GM18907 (cell line): ENCODE measurements around the gene PLXNB1.
A peak's percentile ranks its signal among the peaks of the same experiment; 100 is the strongest.
"Not testable (repeated sequence)": the region's sequence is repeated elsewhere in the genome, so short reads cannot be mapped to it uniquely, and the experiment has no call there.

Source experiments
- ATAC-seq: cut with Tn5 transposase; IDR thresholded peaks from one replicate; pipeline ENCODE4 v1.9.1; 2021; ENCODE audit warnings: mild to moderate bottlenecking, moderate library complexity; ENCODE audit not compliant: unreplicated experiment

PLXNB1 gene

DNA sequence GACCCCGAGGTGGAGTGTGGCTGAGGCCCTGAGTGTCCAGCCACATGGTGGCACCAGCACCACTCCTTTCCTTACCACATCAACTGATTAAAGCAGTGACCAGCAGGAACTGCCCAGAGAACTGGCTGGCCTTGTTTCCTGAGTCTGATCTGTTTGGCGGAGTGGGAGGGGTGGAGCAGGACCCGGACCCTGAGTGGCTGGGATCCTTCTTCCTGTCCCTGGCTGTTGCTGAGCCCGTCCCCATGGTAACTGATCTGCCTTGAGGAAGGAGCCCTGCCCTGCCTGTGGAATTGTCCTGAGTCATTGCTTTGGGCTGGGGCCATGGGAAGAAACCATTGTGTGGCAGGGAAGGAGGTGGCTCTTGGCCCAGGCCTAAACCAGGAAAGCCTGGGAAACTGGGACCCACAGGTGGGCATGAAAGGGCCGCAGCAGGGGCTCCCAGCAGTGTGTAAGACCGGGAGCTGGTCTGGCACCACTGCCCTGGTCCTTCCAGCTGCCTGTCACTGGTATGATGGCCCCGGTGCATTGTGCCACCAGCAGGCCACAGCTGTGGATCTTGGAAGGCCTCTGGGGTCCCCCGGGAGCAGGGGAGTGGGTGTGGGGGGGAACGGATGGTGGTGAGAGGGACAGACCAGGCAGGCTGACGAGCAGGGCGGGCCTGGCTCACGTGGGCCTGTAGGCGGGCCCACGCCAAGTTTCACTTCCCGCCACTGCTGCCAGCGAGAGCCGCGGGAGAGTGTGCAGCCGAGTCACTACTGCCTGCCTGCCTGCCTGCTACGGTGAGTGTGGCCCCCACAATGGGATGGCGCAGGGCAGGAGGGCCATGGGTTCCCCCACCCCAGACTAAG lies 35.9 kb upstream of the PLXNB1 start:
- peak; percentile 76 for ATAC-seq

DNA sequence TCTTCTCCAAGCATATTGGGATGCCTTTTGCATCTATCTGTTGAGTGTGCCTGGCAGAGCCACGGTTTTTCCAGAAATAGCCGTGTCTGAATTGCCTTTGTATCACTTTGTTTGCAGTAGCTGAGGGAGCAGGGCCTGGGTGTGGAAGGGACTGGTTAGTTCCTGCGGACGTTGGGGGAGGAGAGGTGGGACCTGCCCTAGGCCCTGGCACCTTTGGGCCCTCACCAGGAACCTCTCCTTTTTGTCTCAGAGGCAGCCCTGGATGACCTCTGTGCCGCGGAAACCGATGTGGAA lies 35.3 kb upstream of the PLXNB1 start:
- no peak for ATAC-seq

DNA sequence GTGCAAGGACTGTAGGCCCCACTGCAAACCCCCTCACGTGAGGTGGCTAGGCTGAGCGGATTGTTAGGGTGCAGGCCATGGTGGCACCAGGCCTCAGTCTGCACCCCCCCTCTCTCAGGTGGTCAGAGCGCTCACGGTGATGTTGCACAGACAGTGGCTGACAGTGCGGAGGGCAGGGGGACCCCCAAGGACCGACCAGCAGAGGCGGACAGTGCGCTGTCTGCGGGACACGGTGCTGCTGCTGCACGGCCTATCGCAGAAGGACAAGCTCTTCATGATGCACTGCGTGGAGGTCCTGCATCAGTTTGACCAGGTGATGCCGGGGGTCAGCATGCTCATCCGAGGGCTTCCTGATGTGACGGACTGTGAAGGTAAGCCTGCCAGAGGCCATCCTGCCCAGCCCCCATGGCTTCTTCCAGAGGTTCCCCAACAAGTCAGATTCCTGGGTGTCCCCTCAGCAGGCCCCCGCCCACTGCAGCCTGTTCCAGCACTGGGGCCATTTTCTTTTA lies 34.9 kb upstream of the PLXNB1 start:
- no peak for ATAC-seq

DNA sequence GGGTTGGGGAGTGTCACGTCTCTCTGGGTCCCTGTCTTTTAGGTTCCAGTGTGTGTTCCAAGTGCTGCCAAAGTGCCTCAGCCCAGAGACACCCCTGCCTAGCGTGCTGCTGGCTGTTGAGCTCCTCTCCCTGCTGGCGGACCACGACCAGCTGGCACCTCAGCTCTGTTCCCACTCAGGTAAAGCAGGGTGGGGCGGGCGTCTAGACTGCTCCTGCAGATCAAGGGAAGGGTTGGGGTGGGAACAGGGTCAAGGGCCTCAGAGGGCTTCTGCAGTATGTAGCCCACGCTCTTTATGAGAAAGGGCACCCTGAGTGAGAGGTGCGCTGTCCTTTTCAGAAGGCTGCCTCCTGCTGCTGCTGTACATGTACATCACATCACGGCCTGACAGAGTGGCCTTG lies 33.8 kb upstream of the PLXNB1 start:
- ATAC-seq, result no peak

DNA sequence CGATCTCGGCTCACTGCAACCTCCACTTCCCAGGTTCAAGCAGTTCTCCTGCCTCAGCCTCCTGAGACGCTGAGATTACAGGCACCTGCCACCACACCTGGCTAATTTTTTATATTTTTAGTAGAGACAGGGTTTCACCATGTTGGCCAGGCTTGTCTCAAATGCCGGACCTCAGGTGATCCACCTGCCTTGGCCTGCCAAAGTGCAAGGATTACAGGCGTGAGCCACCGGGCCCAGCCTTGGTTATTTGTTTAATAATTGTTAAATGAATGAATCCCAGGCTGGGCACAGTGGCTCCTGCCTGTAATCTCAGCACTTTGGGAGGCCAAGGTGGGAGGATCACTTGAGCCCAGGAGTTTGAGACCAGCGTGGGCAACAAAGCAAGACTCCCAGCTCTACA lies 31.9 kb upstream of the PLXNB1 start:
- ATAC-seq, result not testable (repeated sequence)

DNA sequence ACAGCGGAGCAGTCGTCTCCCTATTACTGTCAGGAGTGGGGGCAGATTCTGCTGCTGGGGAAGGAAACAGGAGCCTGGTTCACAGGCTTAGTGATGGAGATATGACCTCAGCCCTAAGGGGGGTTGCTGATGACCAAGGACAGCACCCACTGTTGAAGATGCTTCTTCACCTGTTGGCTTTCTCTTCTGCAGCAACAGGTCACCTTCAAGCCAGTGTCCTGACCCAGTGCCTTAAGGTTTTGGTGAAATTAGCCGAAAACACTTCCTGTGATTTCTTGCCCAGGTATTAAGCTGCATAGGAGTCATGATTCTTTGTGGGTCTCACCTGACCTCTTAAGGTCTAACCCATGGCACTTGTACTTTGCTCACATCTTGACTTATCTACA lies 30.6 kb upstream of the PLXNB1 start:
- ATAC-seq, result no peak

DNA sequence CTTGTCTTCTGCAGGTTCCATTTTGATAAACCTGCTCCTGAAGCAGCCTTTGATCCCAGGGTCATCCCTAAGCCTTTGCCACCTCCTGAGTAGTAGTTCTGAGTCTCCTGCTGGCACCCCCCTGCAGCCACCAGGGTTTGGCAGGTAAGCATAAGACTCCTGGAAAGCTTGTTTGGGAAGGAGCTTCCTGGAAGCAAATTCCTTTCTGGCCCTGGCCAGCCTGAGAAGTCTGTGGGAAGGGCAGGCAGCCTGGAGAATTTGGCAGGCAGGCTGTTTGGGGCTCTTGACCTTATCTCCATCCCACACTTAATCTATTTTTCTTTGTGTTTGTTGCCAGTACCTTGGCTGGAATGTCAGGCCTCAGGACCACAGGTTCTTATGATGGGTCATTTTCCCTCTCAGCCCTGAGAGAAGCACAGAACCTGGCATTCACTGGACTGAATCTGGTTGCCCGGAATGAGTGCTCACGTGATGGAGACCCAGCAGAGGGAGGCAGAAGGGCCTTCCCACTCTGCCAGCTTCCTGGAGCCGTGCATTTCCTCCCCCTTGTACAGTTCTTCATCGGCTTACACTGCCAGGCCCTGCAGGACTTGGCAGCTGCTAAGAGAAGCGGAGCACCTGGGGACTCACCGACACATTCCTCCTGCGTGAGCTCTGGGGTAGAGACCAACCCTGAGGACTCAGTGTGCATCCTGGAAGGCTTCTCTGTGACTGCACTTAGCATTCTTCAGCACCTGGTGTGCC lies 30.1 kb upstream of the PLXNB1 start:
- no peak for ATAC-seq

DNA sequence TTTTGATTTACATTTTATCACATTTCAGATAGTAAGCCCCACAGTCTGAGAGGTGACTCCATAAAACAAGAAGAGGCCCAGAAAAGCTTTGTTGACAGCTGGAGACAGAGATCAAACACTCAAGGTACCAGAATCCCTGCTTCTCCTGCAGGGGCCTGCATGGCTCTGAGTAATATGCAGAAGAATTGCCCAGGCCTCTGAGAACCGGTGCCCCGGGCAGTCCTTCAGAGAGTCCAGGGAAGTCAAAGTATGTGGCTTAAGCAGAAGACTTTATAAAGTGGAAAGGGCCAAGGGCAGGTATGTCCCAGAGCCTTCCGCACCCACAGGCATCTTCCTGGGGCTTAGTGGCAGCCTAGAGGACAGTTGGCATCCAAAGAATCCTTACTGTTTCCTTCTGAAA lies 29.4 kb upstream of the PLXNB1 start:
- ATAC-seq, result no peak

DNA sequence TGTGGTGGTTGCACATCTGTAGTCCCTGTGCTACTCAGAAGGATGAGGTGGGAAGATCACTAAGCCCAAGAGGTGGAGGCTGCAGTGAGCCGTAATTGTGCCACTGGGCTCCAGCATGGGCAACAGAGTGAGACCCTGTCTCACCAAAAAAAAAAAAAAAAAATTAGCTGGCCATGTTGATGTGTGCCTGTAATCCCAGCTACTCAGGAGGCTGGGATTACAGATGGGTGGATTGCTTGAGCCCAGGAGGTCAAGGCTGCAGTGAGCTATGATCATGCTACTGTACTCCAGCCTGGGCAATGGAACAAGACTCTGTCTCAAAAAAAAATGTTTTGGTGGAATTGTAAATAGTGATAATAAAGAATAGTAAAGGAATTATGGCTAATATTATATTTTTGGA lies 26.6 kb upstream of the PLXNB1 start:
- no peak for ATAC-seq

DNA sequence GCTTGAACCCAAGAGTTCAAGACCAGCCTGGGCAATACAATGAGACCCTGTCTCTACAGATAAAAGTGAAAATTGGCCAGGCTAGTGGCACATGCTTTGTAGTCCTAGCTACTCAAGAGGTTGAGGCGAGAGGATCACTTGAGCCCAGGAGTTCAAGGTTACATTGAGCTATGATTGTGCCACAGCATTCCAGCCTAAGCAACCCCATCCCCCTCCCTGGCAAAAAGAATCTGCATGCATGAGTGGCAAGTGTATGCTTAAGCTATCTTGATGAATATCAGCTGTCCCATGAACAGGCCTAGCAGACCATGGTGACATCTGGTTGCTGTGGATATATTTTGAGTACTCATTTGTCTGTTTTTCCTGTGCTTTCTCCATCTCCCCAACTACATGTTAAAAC lies 21.4 kb upstream of the PLXNB1 start:
- no peak for ATAC-seq

DNA sequence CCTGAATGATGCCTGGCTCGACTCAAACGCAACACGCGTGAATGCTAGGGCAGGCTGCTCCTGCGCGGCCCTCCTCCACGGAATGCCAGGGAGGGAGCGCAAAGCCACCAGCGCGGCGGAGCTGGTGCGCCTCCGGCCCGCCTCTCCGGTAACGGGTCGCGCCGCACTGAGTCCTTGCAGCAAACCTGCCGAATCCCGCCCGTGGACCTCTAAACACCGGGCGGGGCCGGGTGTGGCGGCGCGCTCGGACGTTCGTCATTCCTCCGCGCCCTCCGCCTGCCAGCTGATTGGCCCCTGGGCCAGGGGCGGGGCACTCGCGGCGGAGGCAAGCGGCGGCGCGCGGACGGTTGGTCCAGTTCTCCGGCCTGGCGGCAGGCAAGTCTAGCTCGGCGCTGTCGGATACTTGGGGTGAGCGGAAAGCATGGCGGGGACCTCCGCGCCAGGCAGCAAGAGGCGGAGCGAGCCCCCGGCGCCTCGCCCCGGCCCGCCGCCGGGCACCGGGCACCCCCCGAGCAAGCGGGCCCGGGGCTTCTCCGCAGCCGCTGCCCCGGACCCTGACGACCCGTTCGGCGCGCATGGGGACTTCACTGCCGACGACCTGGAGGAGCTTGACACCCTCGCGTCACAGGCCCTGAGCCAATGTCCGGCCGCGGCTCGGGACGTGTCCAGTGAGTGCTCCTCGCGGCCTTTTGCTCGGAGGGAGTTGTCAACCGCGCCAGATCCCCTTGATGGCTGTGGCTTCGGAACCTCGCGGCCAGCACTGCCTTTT lies 16.7 kb upstream of the PLXNB1 start, which contains the start of gene ATRIP:
ATRIP (plus strand) TSS at position 313 of the 769 bp plus-strand sequence; CDS start at position 422, 109 bp downstream.
- peak; percentile 87 for ATAC-seq

DNA sequence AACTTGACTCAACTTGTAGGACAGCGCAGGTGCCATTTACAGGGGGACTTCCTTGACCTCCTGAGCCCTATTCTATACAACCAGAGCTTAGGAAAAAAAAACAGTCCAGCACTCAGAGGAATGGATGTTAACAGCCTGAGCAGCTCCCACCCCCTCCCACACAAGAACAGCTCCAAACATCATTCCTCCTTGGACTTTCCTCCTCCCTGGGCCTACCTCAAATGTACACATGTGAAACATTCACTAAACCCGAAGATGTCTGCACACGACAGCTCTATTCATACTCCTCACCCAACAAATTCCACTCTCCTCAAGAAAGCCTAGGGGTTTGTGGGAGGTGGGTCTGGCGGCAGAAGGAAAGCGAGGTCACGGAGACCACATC lies 16.1 kb upstream of the PLXNB1 start:
- ATAC-seq, result no peak

DNA sequence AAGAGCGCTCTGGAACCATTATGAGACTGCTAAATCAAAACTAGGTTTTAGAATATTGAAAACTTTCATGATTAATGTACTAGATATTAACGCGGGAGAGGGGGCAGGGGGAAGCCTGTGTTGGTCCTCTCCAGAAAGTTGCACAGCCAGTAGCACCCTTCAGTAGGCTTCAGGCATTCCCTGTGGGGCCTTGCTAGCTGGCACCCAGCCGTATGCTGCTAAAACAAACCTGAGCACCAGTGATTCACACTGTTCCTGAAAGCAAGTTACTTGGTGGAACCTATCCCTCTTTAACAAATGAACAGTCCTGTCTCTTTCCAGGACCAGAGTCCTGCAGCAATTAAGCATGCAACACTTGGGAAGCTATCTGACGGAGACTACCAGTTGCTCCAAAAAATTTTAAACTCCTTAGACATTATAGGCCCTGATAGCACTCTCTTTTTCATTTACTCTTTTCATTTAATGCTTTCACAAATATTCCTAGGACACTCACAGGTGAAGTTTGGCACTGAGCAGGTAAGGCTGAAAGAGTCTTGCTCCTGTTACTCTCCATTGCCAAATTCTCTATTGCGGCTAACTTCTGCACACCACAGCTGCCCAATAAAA lies 15.5 kb upstream of the PLXNB1 start:
- no peak for ATAC-seq

DNA sequence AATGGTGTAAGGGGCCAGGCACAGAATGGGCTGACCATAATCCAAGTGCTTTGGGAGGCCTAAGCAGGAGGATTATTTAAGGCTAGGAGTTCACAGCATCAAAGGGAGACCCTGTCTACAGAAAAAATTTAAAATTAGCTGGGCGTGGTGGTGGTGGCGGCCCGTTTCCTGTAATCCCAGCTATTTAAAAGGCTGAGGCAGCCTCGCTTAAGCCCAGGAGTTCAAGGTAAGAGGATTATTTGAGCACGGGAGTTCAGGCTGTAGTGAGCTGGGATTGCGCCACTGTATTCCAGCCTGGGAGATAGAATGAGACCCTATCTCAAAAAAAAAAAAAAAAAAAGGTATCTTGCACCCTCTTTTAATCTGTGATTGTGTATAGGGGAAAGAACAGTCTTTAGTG lies 12.1 kb upstream of the PLXNB1 start:
- ATAC-seq, result no peak

DNA sequence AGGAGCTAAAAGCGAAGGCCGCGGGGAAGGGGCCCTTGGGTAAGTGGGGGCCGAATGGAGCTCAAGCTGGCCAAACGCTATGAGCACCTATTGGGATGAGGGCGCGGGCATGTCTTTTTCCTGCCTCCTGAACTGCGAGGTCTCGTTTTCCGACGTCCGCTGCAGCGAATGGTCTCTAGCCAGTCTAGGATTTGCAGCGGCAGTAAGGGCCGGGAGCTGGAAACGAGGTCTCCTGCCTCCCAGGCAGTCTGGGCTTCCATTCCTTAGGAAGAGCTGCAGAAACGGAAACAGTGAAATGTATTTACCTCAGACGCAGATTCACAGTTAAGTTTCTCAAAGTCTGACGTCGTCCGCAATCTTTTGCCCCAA lies 10.7 kb upstream of the PLXNB1 start:
- ATAC-seq, result peak; percentile 6

DNA sequence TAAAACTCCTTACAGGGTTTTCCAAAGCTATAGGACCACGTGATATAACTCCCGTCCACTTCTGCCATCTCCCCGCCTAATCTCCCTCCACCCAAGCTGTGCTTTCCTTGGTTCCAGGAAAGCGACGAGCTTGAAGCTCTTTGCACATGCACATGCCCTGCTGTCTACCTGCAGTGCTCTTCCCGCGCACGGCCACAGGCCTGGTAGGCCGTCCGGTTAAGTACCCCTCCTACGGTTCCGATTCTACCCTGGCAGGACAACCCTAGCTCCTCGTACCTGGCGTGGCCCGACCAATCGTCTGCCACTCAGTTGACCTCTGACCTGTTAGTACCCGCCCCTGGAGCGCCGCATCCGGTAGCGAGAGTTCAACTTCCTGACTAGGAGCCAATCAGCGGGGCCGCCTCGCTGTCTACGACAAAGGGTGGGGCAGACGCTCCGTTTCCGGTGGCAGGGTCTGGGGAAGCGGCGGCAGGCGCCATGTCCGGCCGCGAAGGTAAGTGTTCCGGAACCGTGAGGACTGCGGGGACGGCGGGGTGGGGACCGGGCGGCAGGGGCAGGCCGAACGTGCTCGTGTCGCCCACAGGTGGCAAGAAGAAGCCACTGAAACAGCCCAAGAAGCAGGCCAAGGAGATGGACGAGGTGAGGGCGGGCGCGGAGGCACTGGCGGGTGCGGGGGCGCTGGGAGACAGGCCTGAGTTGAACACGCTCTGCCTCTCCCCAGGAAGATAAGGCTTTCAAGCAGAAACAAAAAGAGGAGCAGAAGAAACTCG lies 10.1 kb upstream of the PLXNB1 start, which contains the start of the genes CCDC51 and TMA7:
CCDC51 (minus strand) TSS at position 300 of the 770 bp plus-strand sequence. CDS start 4,991 bp downstream, outside the sequence.
TMA7 (plus strand) TSS at position 438 of the 770 bp plus-strand sequence; CDS start at position 478, 40 bp downstream.
- ATAC-seq, result peak; percentile 93

DNA sequence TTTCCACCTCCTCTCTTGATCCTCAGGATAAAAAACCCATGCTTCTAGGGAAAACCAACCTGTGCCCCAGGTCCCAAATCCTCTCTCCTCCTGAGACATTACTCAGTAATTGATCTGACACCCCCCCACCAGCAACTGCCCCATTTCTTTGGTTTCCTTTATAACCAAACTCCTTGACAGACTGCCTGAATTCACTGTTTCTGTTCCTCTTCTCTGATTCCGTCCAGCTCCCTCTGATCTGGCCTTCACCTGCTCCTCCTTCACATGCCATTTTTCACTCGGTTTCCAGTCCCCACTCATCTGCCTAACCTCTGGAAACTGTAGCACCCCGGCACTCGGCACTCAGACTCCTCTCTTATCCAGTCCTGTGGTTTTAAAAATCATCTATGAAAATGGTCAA lies 7.9 kb upstream of the PLXNB1 start:
- no peak for ATAC-seq

DNA sequence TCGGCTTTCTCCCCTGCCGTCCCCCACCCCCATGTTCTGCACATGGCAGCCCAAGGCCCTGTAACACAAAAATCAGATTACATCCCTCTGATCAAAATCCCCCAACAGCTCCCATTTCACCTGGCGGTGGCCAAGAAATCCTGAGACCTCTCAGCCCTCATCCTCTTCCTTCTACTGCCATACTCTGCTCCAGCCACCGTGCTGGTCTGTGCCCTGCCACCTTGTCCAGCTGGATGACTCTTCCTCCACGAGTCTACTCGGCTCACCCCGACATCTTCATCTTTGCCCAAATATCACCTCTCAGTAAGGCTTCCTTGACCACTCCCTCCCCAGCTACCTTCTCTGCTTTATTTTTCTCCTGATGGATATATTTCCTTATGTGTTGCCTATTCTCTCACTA lies 7.0 kb upstream of the PLXNB1 start:
- ATAC-seq, result no peak

DNA sequence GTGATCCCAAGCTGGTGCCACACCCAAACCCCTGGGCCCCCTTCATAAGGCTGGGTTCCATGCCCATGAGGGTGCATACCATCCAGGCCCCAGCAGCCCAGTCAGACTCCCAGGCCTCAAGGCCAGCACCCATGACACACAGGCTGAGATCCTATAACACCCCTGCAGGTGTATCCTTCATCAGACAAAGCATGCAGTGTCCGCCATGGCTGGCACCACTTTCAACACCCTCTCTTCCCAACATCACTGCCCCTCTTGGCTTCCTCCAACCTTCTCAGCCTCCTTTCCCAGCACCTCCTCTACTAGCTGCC lies 6.5 kb upstream of the PLXNB1 start:
- no peak for ATAC-seq

DNA sequence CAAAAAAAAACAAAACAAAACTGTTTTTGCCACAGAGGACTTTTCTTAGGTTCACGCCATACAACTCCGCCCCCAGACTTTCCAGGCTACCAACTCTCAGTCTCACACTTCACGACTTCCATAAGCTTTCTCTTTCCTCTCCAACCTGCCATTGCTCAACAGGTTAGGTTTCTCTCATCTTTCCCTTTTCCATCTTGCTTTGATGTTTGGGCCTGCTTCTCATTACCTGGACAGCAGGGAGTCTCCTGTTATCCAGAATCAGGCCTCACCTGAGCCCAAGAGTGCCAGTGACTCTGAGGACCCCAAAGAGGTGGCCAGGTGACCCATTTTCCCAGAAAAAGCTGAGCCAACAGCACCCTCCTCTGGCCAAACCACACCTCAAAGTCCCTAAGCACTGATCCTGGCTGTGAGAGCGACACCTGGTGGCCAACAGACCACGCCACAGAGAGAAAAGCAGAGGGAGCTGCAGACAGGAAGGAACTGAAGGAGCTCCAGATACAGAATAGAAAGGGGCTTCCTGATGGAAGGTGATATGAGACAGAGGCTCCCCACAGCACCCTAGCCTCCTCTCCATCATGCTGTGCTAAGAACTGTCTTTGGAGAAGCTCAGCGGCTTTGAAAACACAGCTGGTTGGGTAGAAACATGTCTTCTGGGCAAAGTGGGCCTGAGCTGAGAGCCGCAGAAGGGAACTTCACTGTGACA lies 6.0 kb upstream of the PLXNB1 start:
- peak; percentile 35 for ATAC-seq
